ENCODE measurements around the gene VTI1A.

VTI1A gene

GRCh38 chr10:112548535-112549276, 101.7 kb downstream of the VTI1A start:
- no peak for DNase-seq

- no peak for DNase-seq
Observed at GRCh38 chr10:112552593-112553110, 105.6 kb downstream of the VTI1A start.

- DNase-seq = no peak
Observed at GRCh38 chr10:112553315-112553714, 106.3 kb downstream of the VTI1A start.

- no peak for DNase-seq
Observed at GRCh38 chr10:112554263-112554662, 107.2 kb downstream of the VTI1A start.

- DNase-seq = no peak
Observed at GRCh38 chr10:112557197-112557596, 110.2 kb downstream of the VTI1A start.

DNA sequence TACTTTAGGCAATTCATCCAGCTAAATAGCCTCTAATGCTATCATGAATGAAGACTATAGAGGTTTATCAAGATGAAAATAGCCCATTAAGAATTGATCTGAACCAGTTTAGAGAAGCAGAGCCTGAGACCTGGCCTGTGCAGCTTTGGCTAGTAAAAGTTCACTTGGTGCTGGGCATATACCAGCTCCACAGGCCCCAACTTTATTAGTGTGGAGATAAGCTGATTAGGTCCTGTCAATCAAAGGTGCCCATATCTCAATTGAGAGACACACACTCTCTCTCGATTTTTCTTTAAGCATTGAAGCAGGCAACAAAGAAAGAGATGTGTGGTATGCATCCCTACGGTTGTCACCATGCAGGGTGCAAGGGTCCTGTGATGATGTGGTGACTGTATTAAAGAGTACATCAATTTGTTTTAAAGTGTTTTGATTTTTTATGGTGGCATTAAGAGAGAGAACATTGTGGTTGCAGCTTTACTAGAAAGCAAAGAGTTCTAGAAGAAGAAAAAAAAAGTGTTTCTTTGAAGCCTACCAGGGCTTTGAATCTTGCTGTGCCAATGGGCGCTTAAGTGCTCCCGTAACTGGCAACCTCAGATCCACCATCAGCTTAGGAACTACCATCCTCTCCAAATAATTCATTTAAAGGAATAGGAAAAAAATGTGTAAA, 111.6 kb downstream of the VTI1A start:
- no peak for DNase-seq

- no peak for DNase-seq
Observed at GRCh38 chr10:112559349-112559748, 112.3 kb downstream of the VTI1A start.

DNA sequence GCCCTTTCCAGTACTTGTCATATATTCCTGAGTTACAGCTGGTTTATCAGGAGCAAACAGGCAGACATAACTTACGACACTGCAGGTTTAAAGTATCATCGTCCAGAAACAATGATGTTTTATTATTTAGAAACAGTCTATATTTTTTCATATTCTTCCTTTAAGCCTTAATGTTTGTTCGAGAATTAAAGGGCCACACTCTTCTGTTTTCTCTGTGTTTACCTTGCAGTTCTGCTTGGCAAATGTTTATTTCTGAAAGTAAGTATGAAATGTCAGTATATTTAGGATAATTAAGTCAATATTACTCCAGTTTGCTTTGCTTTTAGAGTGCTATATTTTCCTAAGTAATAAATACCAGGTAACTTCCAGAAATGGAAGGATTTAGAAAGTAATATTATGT, 115.1 kb downstream of the VTI1A start:
- no peak for DNase-seq

GRCh38 chr10:112562809-112563663, 116.0 kb downstream of the VTI1A start:
- DNase-seq = peak; percentile 20

DNA sequence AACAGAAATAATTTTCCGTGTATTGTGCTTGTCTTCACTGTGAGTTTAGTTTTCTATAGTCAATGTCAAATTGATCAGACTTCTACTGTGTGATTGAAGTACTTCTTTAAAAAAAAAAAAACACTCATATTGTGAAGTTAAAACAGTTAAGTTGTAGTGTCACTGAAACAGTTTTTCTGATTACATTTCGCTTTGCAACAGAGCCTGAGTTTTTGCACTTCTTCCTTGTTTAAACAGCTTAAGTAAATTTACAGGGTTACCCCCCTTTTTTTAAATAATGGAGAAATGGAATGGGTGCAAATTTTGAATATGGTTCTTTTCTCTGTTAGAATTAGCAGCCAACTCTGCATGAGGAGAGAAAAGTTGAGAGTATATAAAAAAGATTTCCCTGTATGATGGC, 117.3 kb downstream of the VTI1A start:
- no peak for DNase-seq

DNA sequence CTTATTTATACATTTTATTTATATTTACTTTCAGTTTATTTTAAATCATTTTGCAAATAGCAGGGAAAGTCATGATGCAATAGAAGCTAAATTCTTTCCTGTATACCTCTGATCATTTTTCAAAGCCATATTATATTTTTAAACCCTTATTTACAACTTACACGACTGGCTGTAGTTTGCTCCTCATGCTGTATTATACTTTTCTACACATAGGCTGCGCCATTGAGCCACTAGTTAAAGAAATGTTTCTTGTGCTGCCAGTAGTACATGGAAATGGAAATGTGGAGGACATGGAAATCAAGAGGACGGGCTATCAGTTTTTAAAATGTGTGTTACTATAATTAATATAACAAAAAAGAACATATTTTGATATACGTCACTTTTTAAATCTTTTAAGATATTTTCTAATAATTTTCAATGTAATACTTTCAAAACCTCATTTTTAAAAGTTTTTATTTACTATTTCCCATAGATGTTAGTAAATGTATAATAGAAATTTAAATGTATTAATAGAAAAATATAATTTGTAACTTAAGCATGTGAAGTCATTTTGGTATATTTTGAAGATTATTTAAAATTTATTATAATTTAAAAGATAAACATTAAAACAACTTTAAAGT, 118.5 kb downstream of the VTI1A start:
- peak; percentile 73 for DNase-seq

DNA sequence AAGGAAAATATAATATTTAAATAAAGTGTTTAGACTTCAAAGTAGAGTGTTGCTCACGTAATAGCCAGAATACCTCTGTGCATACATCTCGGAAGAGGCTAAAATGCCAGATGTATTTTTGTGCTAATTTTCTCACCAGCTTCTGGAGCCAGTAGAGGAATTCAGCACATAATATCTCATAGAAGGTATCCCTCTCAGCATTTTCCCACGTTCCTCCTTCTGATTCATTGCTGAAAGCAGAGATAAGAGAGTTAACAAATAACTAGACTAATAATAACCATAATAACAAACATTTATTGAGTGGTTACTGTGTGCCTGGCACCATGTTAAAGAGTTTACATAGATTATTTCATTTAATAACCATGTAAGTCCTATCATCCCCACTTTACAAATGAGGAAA, 123.6 kb downstream of the VTI1A start:
- no peak for DNase-seq

- DNase-seq = no peak
Observed at GRCh38 chr10:112579578-112579977, 132.6 kb downstream of the VTI1A start.

GRCh38 chr10:112580267-112580666, 133.3 kb downstream of the VTI1A start:
- no peak for DNase-seq

DNA sequence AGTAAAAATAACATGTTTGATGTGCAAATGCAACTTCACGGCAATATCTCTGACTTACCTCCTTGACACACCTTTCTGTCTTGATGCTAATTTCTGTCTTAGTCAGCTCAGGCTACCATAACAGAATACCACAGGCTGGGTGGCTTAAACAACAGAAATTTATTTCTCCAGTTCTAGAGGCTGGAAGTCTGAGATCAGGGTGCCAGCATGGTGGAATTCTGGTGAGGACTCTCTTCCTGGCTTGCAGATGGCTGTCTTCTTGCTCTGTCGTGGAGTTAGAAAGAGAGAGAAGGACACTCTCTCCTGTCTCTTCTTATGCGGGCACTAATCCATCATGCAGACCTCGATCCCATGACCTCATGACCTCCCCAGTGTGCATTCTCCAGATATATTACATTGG, 134.9 kb downstream of the VTI1A start:
- no peak for DNase-seq

- DNase-seq = no peak
Observed at GRCh38 chr10:112583236-112583939, 136.4 kb downstream of the VTI1A start.

GRCh38 chr10:112584276-112584675, 137.3 kb downstream of the VTI1A start:
- DNase-seq = peak; percentile 60

- DNase-seq = peak; percentile 84
Observed at GRCh38 chr10:112585126-112585525, 138.1 kb downstream of the VTI1A start.

DNA sequence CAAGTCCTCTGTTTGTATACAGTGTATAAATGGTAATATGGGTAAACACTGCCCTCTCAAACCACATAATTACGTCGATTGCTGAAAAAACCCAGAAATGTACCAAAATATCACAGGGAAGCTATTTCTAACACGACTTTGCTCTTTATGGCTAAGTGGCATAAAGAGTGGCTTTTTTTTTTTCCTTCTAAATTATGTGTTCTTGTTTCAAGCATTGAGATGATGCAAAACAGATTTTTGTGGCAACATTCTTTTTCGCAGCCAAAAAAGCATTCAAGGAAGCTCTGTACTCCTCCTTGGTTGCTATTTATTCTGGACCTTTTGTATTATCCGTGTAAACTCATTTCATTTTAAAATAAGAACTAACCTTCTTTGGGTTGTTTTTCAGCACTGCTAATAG, 138.9 kb downstream of the VTI1A start:
- peak; percentile 61 for DNase-seq

- peak; percentile 72 for DNase-seq
Observed at GRCh38 chr10:112587729-112588128, 140.7 kb downstream of the VTI1A start.

DNA sequence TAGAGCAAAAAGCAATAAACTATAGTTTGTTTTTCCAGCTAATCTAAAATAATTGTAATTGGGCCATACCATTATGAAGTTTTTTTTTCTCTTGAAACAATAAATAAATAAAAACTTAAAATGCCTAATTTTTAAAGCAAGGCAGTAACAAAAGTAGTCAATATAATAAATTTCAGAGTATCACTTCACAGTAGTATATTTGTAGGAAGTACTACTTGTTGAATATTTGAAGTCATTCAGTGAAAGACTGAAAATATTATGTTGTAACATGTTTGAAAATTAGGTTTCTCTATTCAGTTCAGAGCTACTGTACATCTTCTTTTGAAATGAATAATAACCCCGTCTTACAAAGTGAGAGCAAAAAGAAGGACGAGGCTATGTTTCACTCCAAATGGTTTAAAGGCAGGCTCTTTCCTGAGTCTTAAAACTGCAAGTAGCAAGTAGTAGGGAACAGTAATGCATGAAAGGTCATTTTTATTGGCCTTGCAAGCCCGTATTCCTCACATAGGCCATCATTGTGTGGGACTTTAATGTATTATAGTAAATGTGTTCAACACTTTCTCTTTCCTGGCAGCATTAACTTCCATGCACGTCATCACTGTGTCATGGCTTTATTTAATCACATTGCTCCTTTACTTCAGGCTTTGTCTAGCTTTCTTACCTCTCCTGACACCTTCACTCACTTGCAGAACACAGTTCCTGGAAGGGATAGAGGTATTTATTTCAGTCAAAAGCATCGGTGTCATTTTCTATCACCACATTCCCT, 141.4 kb downstream of the VTI1A start:
- DNase-seq = peak; percentile 8
